GM12878 (cell line): ENCODE data around the gene TFR2. TPM values are rescaled to one million over a fixed set of nuclear protein-coding genes. Genes with fewer than 3 reads are reported as not detected.
A peak's percentile ranks its signal among the peaks of the same experiment; 100 is the strongest.

Source experiments
- ATAC-seq: fragments of 200-7000 bp; cut with Tn5 transposase; 3 replicates; pipeline ENCODE4 v1.9.1; 2020; ENCODE audit warnings: mild to moderate bottlenecking, moderate library complexity
- BruUV-seq: library from RNA; stranded (reverse); fragments of 400-500 nt; replicated peaks from 2 replicates; lab custom pipeline; 2021; lab: Mats Ljungman, UMichigan
- CTCF ChIA-PET: fragments of 300-600 bp; sonication (Branson Sonifier 250); formaldehyde crosslinking; extraction: SDS; loops from one replicate; lab custom pipeline; 2021; ENCODE audit warnings: inconsistent platforms; lab: Yijun Ruan, JAX
- POLR2A ChIA-PET: fragments of 350-600 bp; formaldehyde crosslinking; extraction: SDS; loops from one replicate; lab custom pipeline; 2021; ENCODE audit warnings: inconsistent platforms; lab: Charles Lee
- RAD21 ChIA-PET: fragments of 300-600 bp; sonication (Branson Sonifier 250); formaldehyde crosslinking; loops from one replicate; lab custom pipeline; 2023; ENCODE audit warnings: antibody characterized with exemption; ENCODE audit not compliant: unreplicated experiment; lab: Charles Lee
- SMC1A ChIA-PET: fragments of 300-600 bp; sonication (Branson Sonifier 250); formaldehyde crosslinking; loops from one replicate; lab custom pipeline; 2023; ENCODE audit not compliant: unreplicated experiment, uncharacterized antibody; lab: Charles Lee
- DNase-seq: peaks from one replicate; pipeline ENCODE4 v3.0.0-alpha.2; 2011; ENCODE audit warnings: low read depth, low spot score
- FAIRE-seq: peaks from 3 replicates; lab custom pipeline; 2011; peaks lifted over from hg19 to GRCh38; lab: Jason Lieb, UNC
- H2AFZ ChIP-seq: 2 replicates; pipeline ENCODE4 v1.6.0; 2011; ENCODE audit warnings: low read depth, low read length, control low read depth; ENCODE audit not compliant: control insufficient read depth
- H3K27ac ChIP-seq: 2 replicates; pipeline ENCODE4 v1.5.1; 2011; ENCODE audit warnings: control low read depth; ENCODE audit not compliant: control insufficient read depth, insufficient read depth
- H3K27me3 ChIP-seq, 2 experiments: replicated peaks in 1 of 2; 2 replicates each; pipeline versions ENCODE4 v1.6.0 to v1.6.1; 2011; ENCODE audit warnings: low read length in 1 of 2; ENCODE audit not compliant: control insufficient read depth in 2 of 2, insufficient read depth in 2 of 2
- H3K36me3 ChIP-seq, 2 experiments: 2 replicates each; pipeline ENCODE4 v1.5.1; 2011; ENCODE audit warnings: low read length in 1 of 2; ENCODE audit not compliant: control insufficient read depth in 2 of 2, insufficient read depth in 2 of 2
- H3K4me1 ChIP-seq: 2 replicates; pipeline ENCODE4 v1.6.1; 2011; ENCODE audit warnings: mild to moderate bottlenecking, low read length, moderate library complexity, mixed read lengths; ENCODE audit not compliant: control insufficient read depth, insufficient read depth
- H3K4me2 ChIP-seq: 2 replicates; pipeline ENCODE4 v1.6.0; 2011; ENCODE audit warnings: control low read depth; ENCODE audit not compliant: control insufficient read depth, insufficient read depth
- H3K4me3 ChIP-seq: fragments of 200-600 bp; sonication (generic); 2 replicates; pipeline ENCODE4 v1.5.1; 2016
- H3K79me2 ChIP-seq: 2 replicates; pipeline ENCODE4 v1.6.0; 2011; ENCODE audit warnings: low read length; ENCODE audit not compliant: control insufficient read depth, insufficient read depth
- H3K9ac ChIP-seq: 2 replicates; pipeline ENCODE4 v1.8.0; 2011; ENCODE audit warnings: low read length, control low read depth, mixed read lengths; ENCODE audit not compliant: control insufficient read depth, insufficient read depth
- H3K9me3 ChIP-seq: replicated peaks from 3 replicates; pipeline ENCODE4 v1.5.1; 2011; ENCODE audit warnings: mild to moderate bottlenecking, low read length; ENCODE audit not compliant: control insufficient read depth, insufficient read depth
- H4K20me1 ChIP-seq: 2 replicates; pipeline ENCODE4 v1.6.0; 2011; ENCODE audit not compliant: control insufficient read depth, insufficient read depth
- ETV6 ChIP-seq, 2 experiments: fragments of 450-650 bp in 1 of 2; IDR thresholded peaks in 1 of 2; conservative IDR thresholded peaks in 1 of 2; 2 replicates each; pipeline ENCODE4 v1.6.1; 2014; ENCODE audit warnings: antibody characterized with exemption in 1 of 2, borderline replicate concordance in 1 of 2, low read depth in 1 of 2, mild to moderate bottlenecking in 1 of 2, moderate library complexity in 1 of 2
- POLR2A ChIP-seq: IDR thresholded peaks from 2 replicates; pipeline ENCODE4 v1.6.1; 2011; ENCODE audit warnings: low read depth, mild to moderate bottlenecking, low read length
- WGBS: methylation state at CpG from one replicate; pipeline ENCODE4 v1.1.6; 2016; ENCODE audit warnings: low lambda C conversion rate; ENCODE audit not compliant: insufficient replicate concordance, insufficient coverage; ENCODE audit errors: missing lambda C conversion rate; 5-methylcytosine and 5-hydroxymethylcytosine counted together
- in situ Hi-C: fragments of 300-500 bp; cut with MboI; formaldehyde crosslinking; loops from 9 replicates; pipeline ENCODE4 v1.14.3; 2018; ENCODE audit warnings: mixed read lengths
- intact Hi-C: fragments of 100-400 bp; cut with micrococcal nuclease; formaldehyde crosslinking; loops from one replicate; pipeline ENCODE4 v1.14.2; 2022; ENCODE audit not compliant: unreplicated experiment
- polyA plus RNA-seq, 11 experiments: library from polyadenylated mRNA; depleted of rRNA in 4 of 11; unstranded in 6 of 11; stranded (reverse) in 5 of 11; fragments of >200 nt; fragmentation: Nextera tagmentation in 4 of 11; fragmentation: Illumina TruSeq in 1 of 11; extraction: Ambion mirVana in 4 of 11; extraction: Trizol in 1 of 11; gene quantifications; 1 replicate in 1 of 11; 2 replicates in 10 of 11; pipeline versions ENCODE4 v1.2.1 to v1.2.3, GENCODE V29; 2011 to 2016; ENCODE audit warnings: inconsistent platforms in 2 of 11, missing spikeins in 2 of 11, low read depth in 1 of 11
- total RNA-seq, 4 experiments: library from RNA; depleted of rRNA in 3 of 4; stranded (reverse); fragments of >200 nt in 3 of 4; fragmentation: Illumina TruSeq in 1 of 4; extraction: Trizol in 1 of 4; gene quantifications; 2 replicates each; pipeline versions ENCODE4 v1.2.1 to v1.2.3, GENCODE V29; 2013 to 2021
- TF ChIP-seq, protein P1 (sequence below): IDR thresholded peaks from 2 replicates; pipeline ENCODE4 v1.6.1; 2011; ENCODE audit warnings: low read depth, mild to moderate bottlenecking, low read length, moderate library complexity, borderline replicate concordance; ENCODE audit errors: extremely low read depth

Gene TFR2
- total and polyA plus RNA-seq, 10 of the 15 experiments (the other 5 are each of a cell fraction or from before 2014, with no cell fraction given), result 0.30 to 7.2 (median 1.8) TPM

DNA sequence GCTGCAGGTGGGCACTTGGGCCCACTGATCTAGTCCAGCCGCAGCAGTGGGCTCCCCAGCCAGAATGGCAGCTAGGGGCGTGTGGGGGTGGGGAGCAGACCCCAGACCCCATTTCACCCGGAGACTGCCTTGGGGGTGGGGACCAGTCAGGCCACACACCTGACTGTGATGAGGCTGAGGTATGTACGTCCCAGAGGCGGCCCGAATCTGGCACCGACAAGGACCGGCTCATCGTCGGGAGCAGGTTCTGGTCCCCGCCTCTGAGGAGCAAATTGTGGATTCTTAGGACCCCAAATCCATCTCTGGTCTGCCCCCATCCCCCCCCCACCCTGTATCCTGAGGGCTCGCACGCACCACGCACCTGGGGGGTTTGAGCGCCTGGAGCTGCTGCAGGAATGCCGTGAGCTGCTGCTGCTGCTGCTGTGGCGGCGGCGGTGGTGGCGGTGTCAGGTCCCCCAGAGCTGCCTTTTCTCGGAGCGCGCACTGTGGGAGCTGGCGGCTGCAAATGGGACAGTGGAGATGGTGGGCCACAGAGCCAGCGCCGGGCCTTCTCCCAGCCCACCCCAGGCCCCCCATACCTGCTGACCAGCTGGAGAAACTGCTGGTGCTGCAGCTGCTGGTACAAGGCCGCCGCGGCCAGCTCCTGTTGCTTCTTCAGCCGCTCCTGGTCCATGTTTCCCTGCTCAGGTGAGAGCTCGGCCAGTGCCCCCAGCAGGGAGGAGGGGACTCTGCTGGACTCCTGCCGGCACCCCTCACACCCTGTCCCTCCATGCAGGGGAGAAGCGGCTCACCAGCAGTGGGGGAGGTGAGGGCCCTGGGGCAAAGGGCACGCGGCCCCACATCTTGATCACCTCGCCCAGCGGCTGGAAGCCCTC, 42.5 kb upstream of the TFR2 start:
- no peak for FAIRE-seq
- no peak for ATAC-seq
- TF ChIP-seq, protein P1, sequence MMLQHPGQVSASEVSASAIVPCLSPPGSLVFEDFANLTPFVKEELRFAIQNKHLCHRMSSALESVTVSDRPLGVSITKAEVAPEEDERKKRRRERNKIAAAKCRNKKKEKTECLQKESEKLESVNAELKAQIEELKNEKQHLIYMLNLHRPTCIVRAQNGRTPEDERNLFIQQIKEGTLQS, result no peak
- Histone ChIP-seq H3K9me3 (no peaks in the 10 kb centered on the region), H3K4me3 (no peak overlapping the region), H3K4me2 (no peak overlapping the region), H2AFZ (no peak overlapping the region), H3K27me3 (no peaks in the 10 kb centered on the region), H3K4me1 (no peaks in the 10 kb centered on the region), H3K79me2 (peaks cover 6% of the 10 kb centered on the region), H3K9ac (no peak overlapping the region), H3K27ac (no peak overlapping the region), H3K36me3 (peaks cover 0 to 50% of the 10 kb centered on the region in 2 experiments; a peak in 3 of 4 replicates), H4K20me1 (no peaks in the 10 kb centered on the region)
- RAD21 ChIA-PET, result no interaction called here
- CTCF ChIA-PET, result interaction anchor here (1.1 to 1.9 kb wide), 2 partner anchors 7 to 22 kb away, joined by 3 to 5 read pairs; partner anchors contain the start of gene POP7
- WGBS, result 97% methylated on average over 24 of the region's 37 CpGs
- no TSS peak for BruUV-seq
- DNase-seq, result no peak
- intact Hi-C loops (no loop called here), in situ Hi-C loops (loop anchor here (25.0 kb wide), 1 partner anchor 222 kb away; the partner anchor contains the start of gene SPACDR)
- SMC1A ChIA-PET, result no interaction called here
- POLR2A ChIA-PET, result no interaction called here

DNA sequence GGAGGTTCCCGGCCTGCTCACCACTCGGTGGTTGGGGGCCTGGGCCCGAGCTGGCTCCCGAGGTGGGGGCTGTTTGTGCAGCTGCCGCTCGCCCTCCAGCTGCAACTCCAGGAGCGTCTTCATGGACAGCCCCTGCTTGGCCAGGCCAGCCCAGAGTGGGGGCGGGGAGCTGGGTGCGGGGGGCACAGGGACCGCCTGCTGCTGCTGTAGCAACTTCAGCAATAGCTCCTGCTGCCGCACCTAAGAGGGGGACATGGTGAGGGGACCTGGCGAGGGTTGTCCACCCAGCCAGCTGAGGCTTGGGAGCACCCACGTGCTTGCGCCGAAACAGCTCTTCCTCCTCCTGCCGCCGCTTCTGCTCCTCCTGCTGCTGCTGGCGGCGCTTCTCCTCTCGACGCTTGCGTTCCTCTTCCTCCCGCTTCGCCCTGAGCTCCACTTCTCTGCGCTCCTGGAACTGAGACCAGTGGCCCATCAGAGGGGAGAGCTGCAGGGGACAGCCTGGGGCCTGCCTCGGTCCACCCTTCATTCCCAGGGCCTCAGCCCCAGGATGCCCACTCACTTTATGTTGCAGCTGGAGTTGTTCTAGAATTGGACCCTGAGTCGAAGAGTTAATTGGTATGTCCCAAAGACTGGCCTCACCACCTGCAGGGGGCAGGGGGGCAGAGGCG, 41.8 kb upstream of the TFR2 start:
- POLR2A ChIA-PET, result no interaction called here
- no peak for DNase-seq

More for the DNA sequence above, 41.8 kb upstream of the TFR2 start:
- Histone ChIP-seq H3K27ac (no peak overlapping the region), H4K20me1 (no peaks in the 10 kb centered on the region), H3K4me3 (no peak overlapping the region), H3K4me1 (no peaks in the 10 kb centered on the region), H3K36me3 (peaks cover 0 to 52% of the 10 kb centered on the region in 2 experiments; a peak in 3 of 4 replicates), H2AFZ (no peak overlapping the region), H3K4me2 (no peak overlapping the region), H3K27me3 (no peaks in the 10 kb centered on the region), H3K9ac (no peak overlapping the region), H3K9me3 (no peaks in the 10 kb centered on the region), H3K79me2 (no peaks in the 10 kb centered on the region)
- intact Hi-C loops, result no loop called here
- ATAC-seq, result no peak
- TF ChIP-seq ETV6 (conservative IDR thresholded peaks at IDR 0.05 in 1 of 2, IDR thresholded peaks at IDR 0.05 in 1 of 2; ENCODE audit: borderline replicate concordance in 1 of 2, low read depth in 1 of 2), result no peak
- 0 out of 2 replicates have a peak, but pooled peaks have one; percentile 14 for TF ChIP-seq POLR2A
- BruUV-seq, result no TSS peak
- 88% methylated on average over 28 of the region's 28 CpGs for WGBS
- RAD21 ChIA-PET, result no interaction called here
- in situ Hi-C loops, result loop anchor here (25.0 kb wide), 1 partner anchor 221 kb away; the partner anchor contains the start of gene SPACDR
- SMC1A ChIA-PET, result no interaction called here
- FAIRE-seq, result no peak
- CTCF ChIA-PET, result interaction anchor here (0.6 to 1.9 kb wide), 3 partner anchors 8 to 201 kb away, joined by 3 to 5 read pairs (median 3); partner anchors contain the start of gene POP7
